22Rv1 (cell line): Measurements from ENCODE around the gene SZT2.

Experiments
- ZFX ChIP-seq: fragments of 450-650 bp; IDR thresholded peaks from 2 replicates; pipeline ENCODE4 v1.6.1; 2017; ENCODE audit warnings: antibody characterized with exemption, borderline replicate concordance
- TF ChIP-seq, protein P1 (sequence below): fragments of 450-650 bp; IDR thresholded peaks from 2 replicates; pipeline ENCODE4 v1.5.1; 2017; ENCODE audit warnings: mild to moderate bottlenecking

DNA sequence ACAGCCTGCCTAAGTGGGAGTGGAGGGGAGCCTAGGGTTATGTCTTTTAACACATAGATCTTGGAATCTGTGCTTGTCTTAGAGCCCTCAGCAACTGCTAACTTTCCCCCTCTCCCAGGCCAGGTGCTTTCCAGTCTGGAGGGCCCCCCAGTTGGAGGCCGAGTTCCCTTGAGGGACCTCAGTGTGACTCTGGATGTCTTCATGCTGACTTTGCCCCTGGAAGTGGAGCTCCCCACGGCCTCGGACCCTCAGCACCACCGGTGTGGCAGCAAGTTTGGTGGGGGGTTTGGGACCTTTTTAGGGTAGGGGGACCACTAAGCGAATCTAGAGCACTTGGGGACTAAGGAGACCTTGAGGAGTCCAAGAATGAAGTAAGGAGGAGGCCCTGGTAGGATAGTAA lies 41.1 kb downstream of the SZT2 start:
- TF ChIP-seq, protein P1, sequence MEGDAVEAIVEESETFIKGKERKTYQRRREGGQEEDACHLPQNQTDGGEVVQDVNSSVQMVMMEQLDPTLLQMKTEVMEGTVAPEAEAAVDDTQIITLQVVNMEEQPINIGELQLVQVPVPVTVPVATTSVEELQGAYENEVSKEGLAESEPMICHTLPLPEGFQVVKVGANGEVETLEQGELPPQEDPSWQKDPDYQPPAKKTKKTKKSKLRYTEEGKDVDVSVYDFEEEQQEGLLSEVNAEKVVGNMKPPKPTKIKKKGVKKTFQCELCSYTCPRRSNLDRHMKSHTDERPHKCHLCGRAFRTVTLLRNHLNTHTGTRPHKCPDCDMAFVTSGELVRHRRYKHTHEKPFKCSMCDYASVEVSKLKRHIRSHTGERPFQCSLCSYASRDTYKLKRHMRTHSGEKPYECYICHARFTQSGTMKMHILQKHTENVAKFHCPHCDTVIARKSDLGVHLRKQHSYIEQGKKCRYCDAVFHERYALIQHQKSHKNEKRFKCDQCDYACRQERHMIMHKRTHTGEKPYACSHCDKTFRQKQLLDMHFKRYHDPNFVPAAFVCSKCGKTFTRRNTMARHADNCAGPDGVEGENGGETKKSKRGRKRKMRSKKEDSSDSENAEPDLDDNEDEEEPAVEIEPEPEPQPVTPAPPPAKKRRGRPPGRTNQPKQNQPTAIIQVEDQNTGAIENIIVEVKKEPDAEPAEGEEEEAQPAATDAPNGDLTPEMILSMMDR, result no peak
- TF ChIP-seq ZFX, result no peak
